Activated naive CD8-positive, alpha-beta T cell treated with anti-CD3 and anti-CD28 coated beads for 36 hours (primary cell): ENCODE results near the gene C22orf15. TPM values are rescaled to one million over a fixed set of nuclear protein-coding genes. Genes with fewer than 3 reads are reported as not detected.
A peak's percentile ranks its signal among the peaks of the same experiment; 100 is the strongest.

Experiments
- DNase-seq: peaks from one replicate; pipeline ENCODE4 v3.0.0; 2021
- H3K27ac Mint-ChIP-seq: one replicate; pipeline ENCODE4 v1.8.0; 2022; ENCODE audit warnings: mild to moderate bottlenecking, moderate library complexity, mixed read lengths
- H3K27me3 Mint-ChIP-seq: one replicate; pipeline ENCODE4 v1.8.0; 2022; ENCODE audit warnings: mild to moderate bottlenecking, mixed read lengths
- H3K36me3 Mint-ChIP-seq: one replicate; pipeline ENCODE4 v1.8.0; 2021; ENCODE audit warnings: mild to moderate bottlenecking, mixed read lengths
- H3K4me1 Mint-ChIP-seq: one replicate; pipeline ENCODE4 v1.8.0; 2021; ENCODE audit warnings: mixed read lengths
- H3K4me3 Mint-ChIP-seq: one replicate; pipeline ENCODE4 v1.8.0; 2022; ENCODE audit warnings: mild to moderate bottlenecking, moderate library complexity, mixed read lengths
- H3K9me3 Mint-ChIP-seq: one replicate; pipeline ENCODE4 v1.8.0; 2022; ENCODE audit warnings: mixed read lengths
- total RNA-seq, 2 experiments: library from RNA; stranded (reverse); gene quantifications; one replicate each; pipeline ENCODE4 v1.2.3, GENCODE V29; 2021

C22orf15 gene
- total RNA-seq, 2 experiments from 2014 or later: 0.33 to 0.74 TPM

DNA sequence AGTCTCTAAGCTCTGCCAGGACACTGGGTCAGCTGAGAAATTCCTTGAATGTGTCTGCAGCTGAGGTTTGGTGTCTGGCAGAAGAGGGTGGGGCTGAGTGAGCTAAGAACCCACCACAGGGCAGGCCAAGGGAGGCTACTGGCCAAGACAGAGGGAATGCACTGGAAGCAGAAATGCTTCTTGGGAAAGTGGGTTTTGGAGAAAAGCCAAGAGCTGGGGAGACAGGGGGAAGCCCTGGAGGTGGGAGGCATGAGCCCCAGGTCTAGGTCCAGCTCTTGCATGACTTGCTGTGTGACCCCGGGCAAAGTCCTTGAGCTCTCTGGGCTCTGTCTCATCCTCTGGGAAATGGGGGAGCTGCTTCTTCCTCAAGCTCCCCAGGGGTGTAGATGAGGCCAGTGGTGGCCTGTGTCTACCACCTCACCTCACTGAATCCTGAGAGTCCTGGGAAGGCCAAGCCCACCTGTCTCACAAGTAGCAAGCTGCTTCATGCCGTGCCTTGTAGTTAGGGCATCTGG, 12.2 kb downstream of the C22orf15 start:
- H3K27me3 Mint-ChIP-seq: no peaks in the 10 kb centered on the region
- no peak overlapping the region for H3K27ac Mint-ChIP-seq
- H3K4me1 Mint-ChIP-seq: peaks cover 9% of the 10 kb centered on the region
- H3K4me3 Mint-ChIP-seq: no peak overlapping the region
- no peak for DNase-seq
- no peaks in the 10 kb centered on the region for H3K9me3 Mint-ChIP-seq
- no peaks in the 10 kb centered on the region for H3K36me3 Mint-ChIP-seq

DNA sequence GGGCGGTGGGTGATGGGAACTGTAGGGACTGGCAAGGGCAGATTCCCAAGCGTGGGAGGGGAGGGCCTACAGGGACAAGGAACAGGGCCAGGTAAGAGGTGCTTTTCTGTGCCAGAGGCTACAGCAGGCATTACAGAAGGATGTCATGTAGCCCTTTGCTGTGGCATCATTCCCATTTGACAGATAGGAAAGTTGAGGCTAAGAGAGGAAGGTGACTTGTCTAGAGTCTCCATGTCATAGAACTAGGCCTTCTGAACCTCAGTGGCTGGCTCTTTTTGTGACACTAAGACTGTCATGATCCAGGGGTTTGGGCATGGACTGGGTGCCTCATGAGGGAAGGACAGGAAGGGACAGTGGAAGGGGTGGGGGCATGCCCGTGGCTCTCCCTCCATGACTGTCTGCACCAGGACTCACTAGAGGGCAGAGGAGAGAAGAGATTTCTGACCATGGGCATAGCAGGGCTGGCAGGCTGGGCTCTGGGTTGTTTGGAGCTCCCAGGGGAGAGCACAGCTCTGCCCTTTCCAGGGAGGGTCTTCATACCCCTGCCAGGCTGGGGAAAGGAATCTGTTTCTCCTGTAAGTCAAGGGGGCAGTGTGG, 13.1 kb downstream of the C22orf15 start:
- Mint-ChIP-seq H3K9me3 (no peaks in the 10 kb centered on the region), H3K27ac (no peak overlapping the region), H3K36me3 (no peaks in the 10 kb centered on the region), H3K4me1 (peaks cover 9% of the 10 kb centered on the region), H3K4me3 (no peak overlapping the region), H3K27me3 (no peaks in the 10 kb centered on the region)
- DNase-seq: no peak

DNA sequence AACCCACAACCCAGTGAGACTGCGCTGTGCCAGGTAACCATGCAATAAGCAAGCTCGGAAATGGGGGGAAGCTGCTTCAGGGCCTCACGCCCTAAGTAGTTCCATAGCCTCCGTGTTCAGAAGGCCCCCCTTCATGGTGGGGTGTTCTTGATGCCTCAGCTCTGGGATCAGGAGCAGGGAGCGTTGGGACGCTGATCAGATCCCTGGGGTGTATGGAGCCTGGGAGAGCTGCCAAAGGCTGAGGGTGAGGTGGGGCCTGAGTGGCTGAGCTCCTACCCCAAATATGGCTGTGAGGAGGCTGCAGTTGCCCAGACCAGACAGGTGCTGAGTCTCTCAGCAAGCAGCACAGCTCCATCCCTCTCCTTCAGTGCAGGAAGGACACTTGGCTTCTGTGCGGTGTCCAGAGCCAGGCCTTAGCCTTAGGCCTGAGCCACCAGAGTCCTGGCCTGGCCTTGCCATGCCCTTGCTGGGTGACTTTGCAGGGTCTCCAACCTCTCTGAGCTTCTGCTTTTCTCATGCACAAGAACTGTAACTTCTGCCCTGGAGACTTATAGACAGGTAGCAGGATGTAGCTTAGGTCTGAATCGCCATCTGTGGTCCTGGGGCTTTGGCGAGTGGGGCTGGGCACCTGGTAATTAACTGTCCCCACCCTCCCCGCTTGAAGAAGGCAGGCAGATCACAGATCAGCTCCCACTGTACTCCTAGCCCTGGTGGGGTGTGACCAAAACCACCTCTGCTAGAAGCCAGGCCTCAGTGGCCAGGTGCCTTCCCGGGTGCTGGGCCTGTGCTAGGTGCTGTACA, 15.2 kb downstream of the C22orf15 start:
- Mint-ChIP-seq H3K36me3 (no peaks in the 10 kb centered on the region), H3K4me3 (no peak overlapping the region), H3K4me1 (no peaks in the 10 kb centered on the region), H3K9me3 (no peaks in the 10 kb centered on the region), H3K27ac (no peak overlapping the region), H3K27me3 (no peaks in the 10 kb centered on the region)
- no peak for DNase-seq

DNA sequence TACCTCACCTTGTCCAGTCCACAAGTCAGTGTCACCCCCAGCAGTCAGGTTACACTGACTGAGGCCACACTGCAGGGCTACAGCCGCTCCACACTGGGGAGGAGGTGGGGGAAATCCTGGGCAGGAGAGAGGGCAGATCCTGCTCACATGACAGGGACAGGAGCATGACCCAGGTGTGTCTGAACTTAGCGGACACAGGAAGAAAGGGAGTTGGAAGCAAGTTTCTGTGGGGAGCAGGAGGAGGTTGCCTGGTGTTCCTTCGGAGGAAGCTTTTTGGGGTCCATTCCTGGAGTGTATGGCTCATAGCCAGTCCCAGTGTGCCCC, 15.7 kb downstream of the C22orf15 start:
- DNase-seq: no peak
- Mint-ChIP-seq H3K27me3 (no peaks in the 10 kb centered on the region), H3K36me3 (no peaks in the 10 kb centered on the region), H3K9me3 (no peaks in the 10 kb centered on the region), H3K4me1 (no peaks in the 10 kb centered on the region), H3K4me3 (no peak overlapping the region), H3K27ac (no peak overlapping the region)

DNA sequence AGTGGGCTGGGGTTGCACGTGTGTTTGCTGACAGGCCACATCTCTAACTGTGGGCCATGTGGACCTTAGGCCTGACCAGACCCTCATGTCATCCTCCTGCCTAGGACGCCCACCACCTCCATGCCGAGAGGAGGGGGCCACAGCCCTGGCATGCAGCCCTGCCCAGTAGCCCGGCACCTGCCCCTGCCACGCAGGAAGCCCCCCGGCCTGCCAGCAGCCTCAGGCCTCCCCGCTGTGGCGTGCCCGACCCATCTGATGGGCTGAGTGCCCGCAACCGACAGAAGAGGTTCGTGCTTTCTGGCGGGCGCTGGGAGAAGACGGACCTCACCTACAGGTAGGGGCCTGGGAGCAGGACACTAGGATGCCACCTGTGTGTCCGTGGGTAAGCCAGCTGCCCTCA, 16.3 kb downstream of the C22orf15 start:
- no peaks in the 10 kb centered on the region for H3K36me3 Mint-ChIP-seq
- no peaks in the 10 kb centered on the region for H3K9me3 Mint-ChIP-seq
- DNase-seq: no peak
- no peaks in the 10 kb centered on the region for H3K4me1 Mint-ChIP-seq
- no peaks in the 10 kb centered on the region for H3K27me3 Mint-ChIP-seq
- no peak overlapping the region for H3K4me3 Mint-ChIP-seq
- H3K27ac Mint-ChIP-seq: no peak overlapping the region

DNA sequence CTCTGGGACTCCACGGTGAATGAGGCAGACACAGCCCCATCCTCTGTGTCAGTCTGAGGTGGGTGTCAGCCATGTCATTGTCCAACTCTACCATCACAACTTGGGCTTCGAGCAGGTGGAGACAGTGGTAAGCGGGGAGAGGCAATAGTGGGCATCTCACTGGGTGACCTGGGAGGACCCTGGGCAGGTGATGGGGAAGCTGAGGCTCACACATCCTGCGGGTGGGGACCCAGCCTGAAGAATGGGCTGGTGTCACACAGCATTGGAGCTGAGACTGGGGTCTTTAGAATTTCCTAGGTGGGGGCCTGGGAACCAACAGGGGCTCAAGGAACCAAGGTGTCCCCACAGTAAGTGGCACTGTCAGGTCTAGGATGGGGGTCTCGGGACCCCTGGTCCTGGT, 16.9 kb downstream of the C22orf15 start:
- no peaks in the 10 kb centered on the region for H3K27me3 Mint-ChIP-seq
- H3K4me1 Mint-ChIP-seq: peaks cover 4% of the 10 kb centered on the region
- H3K36me3 Mint-ChIP-seq: no peaks in the 10 kb centered on the region
- no peak for DNase-seq
- no peak overlapping the region for H3K27ac Mint-ChIP-seq
- no peaks in the 10 kb centered on the region for H3K9me3 Mint-ChIP-seq
- H3K4me3 Mint-ChIP-seq: no peak overlapping the region

DNA sequence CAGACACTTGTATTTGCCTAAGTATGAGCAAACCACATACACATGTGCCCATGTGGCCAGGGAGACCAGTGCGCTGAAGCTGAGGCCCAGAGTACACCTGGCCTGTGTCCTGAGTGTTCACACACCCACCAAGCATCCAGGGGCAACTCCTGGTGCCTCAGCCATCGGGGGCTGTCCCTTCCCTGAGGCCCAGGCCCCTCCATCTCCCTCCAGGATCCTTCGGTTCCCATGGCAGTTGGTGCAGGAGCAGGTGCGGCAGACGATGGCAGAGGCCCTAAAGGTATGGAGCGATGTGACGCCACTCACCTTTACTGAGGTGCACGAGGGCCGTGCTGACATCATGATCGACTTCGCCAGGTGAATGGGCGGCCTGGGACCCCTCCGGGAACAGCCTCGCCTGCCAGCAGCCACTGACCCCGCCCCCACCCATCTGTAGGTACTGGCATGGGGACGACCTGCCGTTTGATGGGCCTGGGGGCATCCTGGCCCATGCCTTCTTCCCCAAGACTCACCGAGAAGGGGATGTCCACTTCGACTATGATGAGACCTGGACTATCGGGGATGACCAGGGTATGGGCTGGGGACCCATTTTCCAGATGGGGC, 17.5 kb downstream of the C22orf15 start:
- Mint-ChIP-seq H3K27ac (no peak overlapping the region), H3K27me3 (no peaks in the 10 kb centered on the region), H3K36me3 (no peaks in the 10 kb centered on the region), H3K9me3 (no peaks in the 10 kb centered on the region), H3K4me1 (peaks cover 4% of the 10 kb centered on the region), H3K4me3 (no peak overlapping the region)
- DNase-seq: no peak

DNA sequence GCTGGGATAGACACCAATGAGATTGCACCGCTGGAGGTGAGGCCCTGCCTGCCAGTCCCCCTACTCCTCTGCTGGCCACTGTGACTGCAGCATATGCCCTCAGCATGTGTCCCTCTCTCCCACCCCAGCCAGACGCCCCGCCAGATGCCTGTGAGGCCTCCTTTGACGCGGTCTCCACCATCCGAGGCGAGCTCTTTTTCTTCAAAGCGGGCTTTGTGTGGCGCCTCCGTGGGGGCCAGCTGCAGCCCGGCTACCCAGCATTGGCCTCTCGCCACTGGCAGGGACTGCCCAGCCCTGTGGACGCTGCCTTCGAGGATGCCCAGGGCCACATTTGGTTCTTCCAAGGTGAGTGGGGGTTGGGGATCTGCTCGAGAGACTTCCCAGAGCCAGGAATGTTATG, 18.3 kb downstream of the C22orf15 start:
- Mint-ChIP-seq H3K4me3 (no peak overlapping the region), H3K9me3 (no peaks in the 10 kb centered on the region), H3K4me1 (peaks cover 4% of the 10 kb centered on the region), H3K27me3 (no peaks in the 10 kb centered on the region), H3K36me3 (no peaks in the 10 kb centered on the region), H3K27ac (no peak overlapping the region)
- no peak for DNase-seq

DNA sequence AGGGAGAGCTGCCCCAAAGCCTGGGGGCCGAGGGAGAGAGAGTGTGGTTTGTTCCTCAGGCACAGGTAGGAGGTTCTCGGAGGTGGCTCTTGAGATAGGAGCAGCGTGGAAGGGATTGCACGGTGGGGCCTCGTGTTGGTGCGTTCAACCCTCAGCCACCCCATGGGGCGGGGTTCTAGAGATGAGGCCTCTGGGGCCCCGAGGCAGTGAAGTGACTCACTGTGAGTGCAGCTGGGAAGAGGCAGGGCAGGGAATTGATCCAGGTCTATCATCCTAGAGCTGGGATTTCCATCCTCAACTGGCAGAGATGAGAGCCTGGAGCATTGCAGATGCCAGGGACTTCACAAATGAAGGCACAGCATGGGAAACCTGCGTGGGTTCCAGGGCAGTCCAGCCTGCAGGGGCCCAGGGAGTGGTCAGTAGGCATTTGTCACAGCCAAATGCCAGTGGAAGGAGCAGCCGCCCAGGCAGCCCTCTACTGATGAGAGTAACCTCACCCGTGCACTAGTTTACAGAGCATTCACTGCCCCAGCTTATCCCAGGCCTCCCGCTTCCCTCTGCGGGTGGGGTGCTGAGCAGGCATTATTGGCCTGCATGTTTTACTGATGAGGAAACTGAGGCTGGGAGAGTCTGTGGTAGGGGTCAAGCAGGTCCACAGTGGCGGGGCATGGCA, 18.9 kb downstream of the C22orf15 start:
- Mint-ChIP-seq H3K36me3 (no peaks in the 10 kb centered on the region), H3K9me3 (no peaks in the 10 kb centered on the region), H3K4me3 (no peak overlapping the region), H3K27me3 (no peaks in the 10 kb centered on the region), H3K27ac (no peak overlapping the region), H3K4me1 (peaks cover 8% of the 10 kb centered on the region)
- DNase-seq: no peak

DNA sequence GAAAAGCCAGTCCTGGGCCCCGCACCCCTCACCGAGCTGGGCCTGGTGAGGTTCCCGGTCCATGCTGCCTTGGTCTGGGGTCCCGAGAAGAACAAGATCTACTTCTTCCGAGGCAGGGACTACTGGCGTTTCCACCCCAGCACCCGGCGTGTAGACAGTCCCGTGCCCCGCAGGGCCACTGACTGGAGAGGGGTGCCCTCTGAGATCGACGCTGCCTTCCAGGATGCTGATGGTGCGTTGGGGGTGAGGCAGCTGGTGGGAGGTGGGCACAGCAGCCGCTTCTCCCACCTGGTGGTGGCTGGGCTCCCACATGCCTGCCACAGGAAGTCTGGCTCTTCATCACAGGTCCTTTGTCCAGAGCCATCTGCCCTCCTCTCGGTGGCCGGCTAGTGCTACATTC, 19.5 kb downstream of the C22orf15 start:
- H3K9me3 Mint-ChIP-seq: no peaks in the 10 kb centered on the region
- no peak overlapping the region for H3K4me3 Mint-ChIP-seq
- H3K27ac Mint-ChIP-seq: no peak overlapping the region
- H3K27me3 Mint-ChIP-seq: no peaks in the 10 kb centered on the region
- no peaks in the 10 kb centered on the region for H3K36me3 Mint-ChIP-seq
- DNase-seq: no peak
- H3K4me1 Mint-ChIP-seq: peaks cover 8% of the 10 kb centered on the region

DNA sequence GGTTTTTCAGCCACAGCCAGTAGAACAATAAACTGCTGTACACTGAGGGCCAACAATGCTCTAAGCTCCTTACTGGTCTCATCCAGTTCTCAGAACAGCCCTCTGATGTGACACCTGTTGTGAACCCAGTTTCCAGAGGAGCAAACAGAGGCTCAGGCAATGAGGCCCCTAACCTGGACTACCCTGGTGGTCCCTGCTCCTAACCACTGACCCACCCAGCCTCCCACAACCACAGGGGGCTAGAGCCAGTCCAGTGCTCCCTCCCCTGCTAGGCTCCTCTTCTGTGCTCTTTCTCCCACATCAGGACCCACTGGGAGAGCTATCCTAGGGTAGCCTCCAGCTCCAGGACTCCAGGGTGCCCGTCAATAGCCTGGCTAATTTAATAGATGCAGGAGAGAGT, 19.9 kb downstream of the C22orf15 start:
- H3K9me3 Mint-ChIP-seq: no peaks in the 10 kb centered on the region
- H3K27me3 Mint-ChIP-seq: no peaks in the 10 kb centered on the region
- no peak for DNase-seq
- no peak overlapping the region for H3K4me3 Mint-ChIP-seq
- H3K4me1 Mint-ChIP-seq: peaks cover 10% of the 10 kb centered on the region
- H3K27ac Mint-ChIP-seq: no peak overlapping the region
- no peaks in the 10 kb centered on the region for H3K36me3 Mint-ChIP-seq

DNA sequence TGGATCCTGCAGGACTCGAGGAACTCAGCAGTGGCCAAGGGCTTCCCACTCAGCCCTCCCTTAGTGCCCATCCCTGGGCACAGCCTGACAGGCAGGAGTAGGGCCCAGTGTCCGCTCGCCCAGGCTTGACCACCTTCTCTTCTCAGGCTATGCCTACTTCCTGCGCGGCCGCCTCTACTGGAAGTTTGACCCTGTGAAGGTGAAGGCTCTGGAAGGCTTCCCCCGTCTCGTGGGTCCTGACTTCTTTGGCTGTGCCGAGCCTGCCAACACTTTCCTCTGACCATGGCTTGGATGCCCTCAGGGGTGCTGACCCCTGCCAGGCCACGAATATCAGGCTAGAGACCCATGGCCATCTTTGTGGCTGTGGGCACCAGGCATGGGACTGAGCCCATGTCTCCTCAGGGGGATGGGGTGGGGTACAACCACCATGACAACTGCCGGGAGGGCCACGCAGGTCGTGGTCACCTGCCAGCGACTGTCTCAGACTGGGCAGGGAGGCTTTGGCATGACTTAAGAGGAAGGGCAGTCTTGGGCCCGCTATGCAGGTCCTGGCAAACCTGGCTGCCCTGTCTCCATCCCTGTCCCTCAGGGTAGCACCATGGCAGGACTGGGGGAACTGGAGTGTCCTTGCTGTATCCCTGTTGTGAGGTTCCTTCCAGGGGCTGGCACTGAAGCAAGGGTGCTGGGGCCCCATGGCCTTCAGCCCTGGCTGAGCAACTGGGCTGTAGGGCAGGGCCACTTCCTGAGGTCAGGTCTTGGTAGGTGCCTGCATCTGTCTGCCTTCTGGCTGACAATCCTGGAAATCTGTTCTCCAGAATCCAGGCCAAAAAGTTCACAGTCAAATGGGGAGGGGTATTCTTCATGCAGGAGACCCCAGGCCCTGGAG, 20.7 kb downstream of the C22orf15 start:
- no peak overlapping the region for H3K27ac Mint-ChIP-seq
- H3K4me3 Mint-ChIP-seq: no peak overlapping the region
- H3K27me3 Mint-ChIP-seq: no peaks in the 10 kb centered on the region

DNA sequence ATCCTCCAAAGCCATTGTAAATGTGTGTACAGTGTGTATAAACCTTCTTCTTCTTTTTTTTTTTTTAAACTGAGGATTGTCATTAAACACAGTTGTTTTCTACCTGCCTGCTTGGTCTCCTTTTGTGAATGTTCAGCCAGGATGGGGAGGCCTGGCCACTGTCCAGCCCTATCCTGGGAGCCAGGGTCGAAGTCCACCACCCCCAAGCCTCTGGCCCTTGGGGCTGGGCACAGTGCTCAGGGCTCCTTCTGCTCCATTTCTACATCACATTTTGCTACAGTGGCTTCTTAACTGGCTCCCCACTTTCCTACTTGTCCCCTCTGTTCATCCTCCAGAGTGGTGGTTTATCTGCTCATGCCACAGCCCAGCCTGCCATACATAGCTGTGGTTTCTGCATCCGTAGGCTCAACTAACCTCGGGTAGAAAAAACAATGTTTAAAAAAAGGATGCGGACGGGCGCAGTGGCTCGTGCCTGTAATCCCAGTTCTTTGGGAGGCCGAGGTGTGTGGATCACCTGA, 21.5 kb downstream of the C22orf15 start:
- H3K4me1 Mint-ChIP-seq: peaks cover 16% of the 10 kb centered on the region
- no peak overlapping the region for H3K4me3 Mint-ChIP-seq
- peaks cover 6% of the 10 kb centered on the region for H3K36me3 Mint-ChIP-seq
- no peak for DNase-seq
- no peaks in the 10 kb centered on the region for H3K9me3 Mint-ChIP-seq
- H3K27ac Mint-ChIP-seq: peak overlapping the region; percentile 0
- H3K27me3 Mint-ChIP-seq: no peaks in the 10 kb centered on the region

More for the DNA sequence above, 20.7 kb downstream of the C22orf15 start:
- no peaks in the 10 kb centered on the region for H3K9me3 Mint-ChIP-seq
- H3K36me3 Mint-ChIP-seq: peaks cover 5% of the 10 kb centered on the region
- peaks cover 14% of the 10 kb centered on the region for H3K4me1 Mint-ChIP-seq
- DNase-seq: no peak

DNA sequence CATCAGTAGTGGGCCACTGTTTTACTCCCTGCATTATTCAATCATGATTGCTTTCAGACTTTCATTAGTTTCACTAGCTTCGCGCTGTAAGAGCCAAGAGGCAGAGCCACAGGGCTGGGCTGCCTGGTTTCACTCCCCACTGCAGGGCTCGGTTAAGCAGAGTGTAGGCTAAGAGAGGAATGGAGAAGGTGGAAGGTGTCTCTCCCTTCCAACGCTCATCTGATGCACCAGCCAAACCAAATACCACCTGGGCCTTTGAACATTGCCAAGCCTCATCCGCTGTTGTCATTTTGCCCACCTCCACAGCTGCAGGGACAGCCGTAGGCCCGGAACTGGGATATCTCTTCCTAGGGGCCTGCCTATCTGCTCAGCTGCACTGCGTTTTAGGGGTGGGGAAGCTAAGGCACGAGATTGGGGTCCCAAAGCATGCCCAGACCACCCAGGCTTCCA, 23.5 kb downstream of the C22orf15 start:
- Mint-ChIP-seq H3K36me3 (peaks cover 6% of the 10 kb centered on the region), H3K9me3 (no peaks in the 10 kb centered on the region), H3K4me1 (peaks cover 19% of the 10 kb centered on the region), H3K27me3 (no peaks in the 10 kb centered on the region), H3K4me3 (peak overlapping the region; percentile 90), H3K27ac (peak overlapping the region; percentile 94)
- DNase-seq: peak; percentile 28
